Heart left ventricle (tissue), 13 donors: Measurements from ENCODE around the gene NDUFS4.

Source experiments
- POLR2A ChIP-seq, 2 donors: fragments of 450-650 bp; IDR thresholded peaks; one replicate each; pipeline ENCODE4 v1.6.1; 2017; ENCODE audit warnings: antibody characterized with exemption in 2 of 2, mild to moderate bottlenecking in 2 of 2, moderate library complexity in 2 of 2
- TF ChIP-seq, protein P1 (sequence below), 12 donors: fragments of 200-600 bp; sonication (generic) in 4 of 12; IDR thresholded peaks; one replicate each; pipeline versions ENCODE4 v1.5.0 to v1.8.0; 2018 to 2022; ENCODE audit warnings: antibody characterized with exemption in 12 of 12, mild to moderate bottlenecking in 5 of 12
- donor health status: ischemic (EF 13 %, LVEDD 7.1; RV severe dilation, severe dysfunction).
- donor health status: DM: no; HTN: yes; CAD: no.
- donor health status: DM: no; HTN: no; CAD: no.
- donor health status: ischemic (EF 25% LVEDD 6.9; RV normal size, moderate dysfunction).
- donor health status: ischemic (EF 25% LVEDD 5.7; RV mildly dilated, moderate dysfunction).
- donor health status: ischemic (EF 35%, LVEDD 5.7; RV mildly dilated, moderate dysfunction).
- donor health status: nonischemic (EF 11% LVEDD 7.7; RV severe dilation, severe dysfunction).
- donor health status: DM: yes; HTN: yes; CAD: no.
- donor health status: PGD.
- donor health status: ischemic (EF 29% LVEDD 5.4; RV normal size, mild dysfunction).
- donor health status: nonischemic (EF 23%, LVEDD 6.1; RV moderate dilation, normal function).

DNA sequence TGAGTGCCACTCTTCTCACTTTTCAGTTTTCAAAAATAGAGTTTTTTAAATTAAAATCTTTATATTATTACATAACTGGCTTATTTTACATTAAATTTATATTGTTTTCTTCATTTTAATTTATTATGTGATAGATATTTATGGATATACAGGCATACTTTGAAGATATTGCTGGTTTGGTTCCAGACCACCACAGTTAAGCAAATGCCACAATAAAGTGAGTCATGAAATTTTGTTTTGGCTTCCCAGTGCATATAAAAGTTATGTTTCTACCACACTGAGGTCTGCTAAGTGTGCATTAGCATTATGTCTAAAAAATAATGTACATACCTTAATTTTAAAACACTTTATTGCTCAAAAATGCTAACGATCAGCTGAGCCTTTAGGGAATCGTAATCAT, 47.4 kb downstream of the NDUFS4 start:
- TF ChIP-seq, protein P1, sequence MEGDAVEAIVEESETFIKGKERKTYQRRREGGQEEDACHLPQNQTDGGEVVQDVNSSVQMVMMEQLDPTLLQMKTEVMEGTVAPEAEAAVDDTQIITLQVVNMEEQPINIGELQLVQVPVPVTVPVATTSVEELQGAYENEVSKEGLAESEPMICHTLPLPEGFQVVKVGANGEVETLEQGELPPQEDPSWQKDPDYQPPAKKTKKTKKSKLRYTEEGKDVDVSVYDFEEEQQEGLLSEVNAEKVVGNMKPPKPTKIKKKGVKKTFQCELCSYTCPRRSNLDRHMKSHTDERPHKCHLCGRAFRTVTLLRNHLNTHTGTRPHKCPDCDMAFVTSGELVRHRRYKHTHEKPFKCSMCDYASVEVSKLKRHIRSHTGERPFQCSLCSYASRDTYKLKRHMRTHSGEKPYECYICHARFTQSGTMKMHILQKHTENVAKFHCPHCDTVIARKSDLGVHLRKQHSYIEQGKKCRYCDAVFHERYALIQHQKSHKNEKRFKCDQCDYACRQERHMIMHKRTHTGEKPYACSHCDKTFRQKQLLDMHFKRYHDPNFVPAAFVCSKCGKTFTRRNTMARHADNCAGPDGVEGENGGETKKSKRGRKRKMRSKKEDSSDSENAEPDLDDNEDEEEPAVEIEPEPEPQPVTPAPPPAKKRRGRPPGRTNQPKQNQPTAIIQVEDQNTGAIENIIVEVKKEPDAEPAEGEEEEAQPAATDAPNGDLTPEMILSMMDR (IDR thresholded peaks at IDR 0.05), result no peak
- no peak for TF ChIP-seq POLR2A (IDR thresholded peaks at IDR 0.05)
